GM23338 (cell line): ENCODE data around the gene NPAS3. TPM values are rescaled to one million over a fixed set of nuclear protein-coding genes. Genes with fewer than 3 reads are reported as not detected.

Source experiments
- ATAC-seq: fragments of 200-7000 bp; cut with Tn5 transposase; 3 replicates; pipeline ENCODE4 v1.9.1; 2020
- DNase-seq: peaks from one replicate; pipeline ENCODE4 v3.0.0-alpha.2; 2015; ENCODE audit warnings: low spot score
- H2AFZ ChIP-seq: fragments of 200-600 bp; sonication (generic); 2 replicates; pipeline ENCODE4 v1.8.0; 2016; ENCODE audit warnings: antibody characterized with exemption, mild to moderate bottlenecking, moderate library complexity
- H3F3A ChIP-seq: fragments of 200-600 bp; sonication (generic); replicated peaks from 2 replicates; pipeline ENCODE4 v1.8.0; 2017; ENCODE audit warnings: antibody characterized with exemption, mixed run types, low read depth
- H3K27ac ChIP-seq: fragments of 200-600 bp; sonication (generic); 2 replicates; pipeline ENCODE4 v1.6.1; 2016; ENCODE audit warnings: low read depth
- H3K27me3 ChIP-seq: fragments of 200-600 bp; sonication (generic); 2 replicates; pipeline ENCODE4 v1.8.0; 2016; ENCODE audit warnings: mild to moderate bottlenecking, mixed run types, moderate library complexity; ENCODE audit not compliant: insufficient read depth
- H3K36me3 ChIP-seq: fragments of 200-600 bp; sonication (generic); 2 replicates; pipeline ENCODE4 v1.8.0; 2016; ENCODE audit warnings: mild to moderate bottlenecking; ENCODE audit not compliant: insufficient read depth
- H3K4me1 ChIP-seq: fragments of 200-600 bp; sonication (generic); 2 replicates; pipeline ENCODE4 v1.8.0; 2016; ENCODE audit warnings: mild to moderate bottlenecking, moderate library complexity; ENCODE audit not compliant: insufficient read depth
- H3K4me2 ChIP-seq: fragments of 200-600 bp; sonication (generic); 2 replicates; pipeline ENCODE4 v1.7.1; 2017; ENCODE audit warnings: mixed run types
- H3K4me3 ChIP-seq: fragments of 200-600 bp; sonication (generic); 2 replicates; pipeline ENCODE4 v1.6.1; 2016; ENCODE audit warnings: mixed run types
- H3K79me2 ChIP-seq: fragments of 200-600 bp; sonication (generic); replicated peaks from 2 replicates; pipeline ENCODE4 v1.8.0; 2017; ENCODE audit warnings: mild to moderate bottlenecking; ENCODE audit not compliant: insufficient read depth
- H3K9me2 ChIP-seq: fragments of 200-600 bp; sonication (generic); 2 replicates; pipeline ENCODE4 v1.8.0; 2017; ENCODE audit not compliant: insufficient read depth
- H4K20me1 ChIP-seq: fragments of 200-600 bp; sonication (generic); replicated peaks from 2 replicates; pipeline ENCODE4 v1.8.0; 2017; ENCODE audit warnings: mild to moderate bottlenecking; ENCODE audit not compliant: insufficient read depth
- H3K27ac Mint-ChIP-seq: 2 replicates; pipeline ENCODE4 v1.8.0; 2020; ENCODE audit warnings: inconsistent platforms, mild to moderate bottlenecking, moderate library complexity, mixed read lengths
- H3K27me3 Mint-ChIP-seq: 3 replicates; pipeline ENCODE4 v1.8.0; 2022; ENCODE audit warnings: low read depth, mild to moderate bottlenecking, moderate library complexity, mixed read lengths, inconsistent platforms; ENCODE audit not compliant: insufficient read depth, poor library complexity
- H3K36me3 Mint-ChIP-seq: 3 replicates; pipeline ENCODE4 v1.8.0; 2021; ENCODE audit warnings: low read depth, mild to moderate bottlenecking, inconsistent platforms, moderate library complexity, mixed read lengths
- H3K4me1 Mint-ChIP-seq: 3 replicates; pipeline ENCODE4 v1.8.0; 2020; ENCODE audit warnings: mild to moderate bottlenecking, inconsistent platforms, mixed read lengths
- H3K4me3 Mint-ChIP-seq: 3 replicates; pipeline ENCODE4 v1.8.0; 2021; ENCODE audit warnings: moderate library complexity, mild to moderate bottlenecking, inconsistent platforms, mixed read lengths
- H3K9me3 Mint-ChIP-seq: 3 replicates; pipeline ENCODE4 v1.8.0; 2020; ENCODE audit warnings: moderate library complexity, mild to moderate bottlenecking, inconsistent platforms, mixed read lengths
- CREB1 ChIP-seq: fragments of 250-450 bp; sonication (Bioruptor Pico); IDR thresholded peaks from 2 replicates; pipeline ENCODE4 v1.5.0; 2020; ENCODE audit warnings: low read depth, mild to moderate bottlenecking, moderate library complexity
- CTCF ChIP-seq, 2 experiments: fragments of 200-600 bp in 1 of 2; sonication (generic) in 1 of 2; conservative IDR thresholded peaks; 2 replicates each; pipeline versions ENCODE4 v1.5.1 to v1.6.1; 2016 to 2017; ENCODE audit warnings: antibody characterized with exemption in 2 of 2, low read depth in 2 of 2, mild to moderate bottlenecking in 2 of 2, moderate library complexity in 1 of 2
- ETS1 ChIP-seq: IDR thresholded peaks from 2 replicates; pipeline ENCODE4 v1.6.1; 2016; ENCODE audit warnings: antibody characterized with exemption
- EZH2 ChIP-seq: fragments of 200-600 bp; sonication (generic); IDR thresholded peaks from one replicate; pipeline ENCODE4 v1.8.0; 2017; ENCODE audit warnings: antibody characterized with exemption, mild to moderate bottlenecking, low read depth; ENCODE audit not compliant: unreplicated experiment
- EZH2phosphoT487 ChIP-seq: fragments of 200-600 bp; sonication (generic); IDR thresholded peaks from one replicate; pipeline ENCODE4 v1.8.1; 2018; ENCODE audit warnings: antibody characterized with exemption; ENCODE audit not compliant: unreplicated experiment
- JUNB ChIP-seq: IDR thresholded peaks from one replicate; pipeline ENCODE4 v1.6.1; 2016; ENCODE audit warnings: antibody characterized with exemption; ENCODE audit not compliant: unreplicated experiment
- NANOG ChIP-seq: IDR thresholded peaks from 2 replicates; pipeline ENCODE4 v1.6.1; 2016; ENCODE audit warnings: antibody characterized with exemption, borderline replicate concordance
- POLR2AphosphoS5 ChIP-seq: IDR thresholded peaks from 2 replicates; pipeline ENCODE4 v1.6.1; 2016; ENCODE audit warnings: antibody characterized with exemption, low read depth
- REST ChIP-seq: IDR thresholded peaks from one replicate; pipeline ENCODE4 v1.6.1; 2018; ENCODE audit warnings: antibody characterized with exemption; ENCODE audit not compliant: unreplicated experiment
- STAT1 ChIP-seq: IDR thresholded peaks from one replicate; pipeline ENCODE4 v1.6.1; 2016; ENCODE audit warnings: antibody characterized with exemption; ENCODE audit not compliant: unreplicated experiment
- ZNF114 ChIP-seq: fragments of 250-450 bp; sonication (Bioruptor Pico); IDR thresholded peaks from 2 replicates; pipeline ENCODE4 v1.5.0; 2020; ENCODE audit warnings: mild to moderate bottlenecking, moderate library complexity
- ZNF331 ChIP-seq: fragments of 250-450 bp; sonication (Bioruptor Pico); IDR thresholded peaks from 2 replicates; pipeline ENCODE4 v1.5.0; 2020; ENCODE audit warnings: low read depth, mild to moderate bottlenecking, moderate library complexity
- ZNF462 ChIP-seq: fragments of 250-450 bp; sonication (Bioruptor Pico); IDR thresholded peaks from 2 replicates; pipeline ENCODE4 v1.5.0; 2020; ENCODE audit warnings: mild to moderate bottlenecking, moderate library complexity
- polyA plus RNA-seq: library from polyadenylated mRNA; unstranded; fragments of >200 nt; fragmentation: Nextera tagmentation; extraction: Ambion mirVana; gene quantifications from 2 replicates; pipeline ENCODE4 v1.2.1, GENCODE V29; 2016
- total RNA-seq: library from RNA; depleted of rRNA; stranded (reverse); fragments of >200 nt; shearing (Covaris generic); gene quantifications from 2 replicates; pipeline ENCODE4 v1.2.3, GENCODE V29; 2014

The NPAS3 gene
- total and polyA plus RNA-seq, 2 experiments from 2014 or later = 0.17 to 0.19 TPM

GRCh38 chr14:33774723-33775470, 836.2 kb downstream of the NPAS3 start:
- H3K36me3 ChIP-seq = no peaks in the 10 kb centered on the region
- no peaks in the 10 kb centered on the region for H4K20me1 ChIP-seq
- no peak overlapping the region for H3K4me2 ChIP-seq
- H3K4me3 ChIP-seq = no peak overlapping the region
- peaks cover 23% of the 10 kb centered on the region for H3K4me1 ChIP-seq
- H3K27me3 Mint-ChIP-seq = peaks cover 4% of the 10 kb centered on the region
- peaks cover 8% of the 10 kb centered on the region; the same call in 1 of the 2 replicates for H3K9me2 ChIP-seq
- DNase-seq = no peak
- no peak overlapping the region for H3K27ac Mint-ChIP-seq
- no peak for ATAC-seq
- H3F3A ChIP-seq = no peaks in the 10 kb centered on the region
- no peak for TF ChIP-seq CTCF (conservative IDR thresholded peaks at IDR 0.05; ENCODE audit: low read depth in 2 of 2)
- TF ChIP-seq CREB1 (CRISPR knock-in tag) = no peak
- no peak for TF ChIP-seq EZH2
- no peak for TF ChIP-seq ZNF114 (CRISPR knock-in tag)
- no peak for TF ChIP-seq ZNF331 (CRISPR knock-in tag)
- TF ChIP-seq NANOG = no peak
- no peak for TF ChIP-seq ETS1
- no peak for TF ChIP-seq EZH2phosphoT487
- no peak for TF ChIP-seq JUNB
- no peak for TF ChIP-seq ZNF462 (CRISPR knock-in tag)
- no peak for TF ChIP-seq POLR2AphosphoS5
- TF ChIP-seq STAT1 = no peak
- no peak for TF ChIP-seq REST
- H3K27me3 ChIP-seq = no peaks in the 10 kb centered on the region
- H3K79me2 ChIP-seq = no peaks in the 10 kb centered on the region
- no peaks in the 10 kb centered on the region for H3K9me3 Mint-ChIP-seq
- H3K27ac ChIP-seq = no peak overlapping the region
- no peaks in the 10 kb centered on the region for H3K36me3 Mint-ChIP-seq
- H2AFZ ChIP-seq = no peak overlapping the region
- H3K4me3 Mint-ChIP-seq = no peak overlapping the region
- H3K4me1 Mint-ChIP-seq = peaks cover 15% of the 10 kb centered on the region; the same call in 2 of the 3 replicates
